HG02642 (cell line): Measurements from ENCODE around the gene CAMSAP1.
A peak's percentile ranks its signal among the peaks of the same experiment; 100 is the strongest.
"Not testable (repeated sequence)": the region's sequence is repeated elsewhere in the genome, so short reads cannot be mapped to it uniquely, and the experiment has no call there.

Experiments
- ATAC-seq: cut with Tn5 transposase; IDR thresholded peaks from one replicate; pipeline ENCODE4 v1.9.1; 2021; ENCODE audit warnings: mild to moderate bottlenecking; ENCODE audit not compliant: unreplicated experiment, poor library complexity

CAMSAP1 gene

GRCh38 chr9:135901826-135902225, 5.5 kb downstream of the CAMSAP1 start:
- no peak for ATAC-seq

- no peak for ATAC-seq
Measured at GRCh38 chr9:135901031-135901758, 6.2 kb downstream of the CAMSAP1 start.

GRCh38 chr9:135898634-135899407, 8.5 kb downstream of the CAMSAP1 start:
- no peak for ATAC-seq

DNA sequence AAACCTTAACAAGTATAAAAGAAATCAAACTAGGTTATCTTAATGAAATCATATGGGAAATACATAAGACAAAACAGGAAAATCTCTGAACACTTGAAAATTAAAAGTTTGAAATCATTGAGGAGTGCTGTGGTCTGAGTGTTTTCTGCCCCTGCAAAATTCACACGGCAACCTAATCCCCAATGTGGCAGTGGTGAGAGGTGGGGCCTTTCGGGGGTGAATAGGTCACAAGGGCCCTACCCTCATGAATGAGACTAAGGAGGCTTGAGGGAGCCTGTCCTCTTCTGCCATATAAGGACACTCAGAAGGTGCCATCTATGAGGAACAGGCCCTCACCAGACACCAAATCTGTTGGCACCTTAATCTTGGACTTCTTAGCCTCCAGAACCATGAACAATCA, 10.7 kb downstream of the CAMSAP1 start:
- no peak for ATAC-seq

DNA sequence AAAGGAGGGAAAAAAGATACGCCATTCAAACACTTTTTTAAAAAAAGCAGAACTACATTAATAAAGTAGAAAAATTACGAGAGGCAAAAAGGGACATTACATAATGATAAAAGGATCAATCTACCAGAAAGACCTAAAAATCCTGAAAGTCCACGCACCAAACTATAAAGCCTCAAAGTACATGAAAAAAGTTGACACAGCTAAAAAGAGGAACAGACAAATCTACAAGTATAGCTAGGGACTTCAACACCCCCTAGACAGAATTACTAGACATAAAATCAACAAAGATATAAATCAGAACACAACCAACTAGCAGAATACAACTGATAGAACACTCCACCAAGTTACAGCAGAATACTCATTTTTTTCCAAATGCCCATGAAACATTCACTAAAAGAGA, 11.1 kb downstream of the CAMSAP1 start:
- ATAC-seq = no peak

DNA sequence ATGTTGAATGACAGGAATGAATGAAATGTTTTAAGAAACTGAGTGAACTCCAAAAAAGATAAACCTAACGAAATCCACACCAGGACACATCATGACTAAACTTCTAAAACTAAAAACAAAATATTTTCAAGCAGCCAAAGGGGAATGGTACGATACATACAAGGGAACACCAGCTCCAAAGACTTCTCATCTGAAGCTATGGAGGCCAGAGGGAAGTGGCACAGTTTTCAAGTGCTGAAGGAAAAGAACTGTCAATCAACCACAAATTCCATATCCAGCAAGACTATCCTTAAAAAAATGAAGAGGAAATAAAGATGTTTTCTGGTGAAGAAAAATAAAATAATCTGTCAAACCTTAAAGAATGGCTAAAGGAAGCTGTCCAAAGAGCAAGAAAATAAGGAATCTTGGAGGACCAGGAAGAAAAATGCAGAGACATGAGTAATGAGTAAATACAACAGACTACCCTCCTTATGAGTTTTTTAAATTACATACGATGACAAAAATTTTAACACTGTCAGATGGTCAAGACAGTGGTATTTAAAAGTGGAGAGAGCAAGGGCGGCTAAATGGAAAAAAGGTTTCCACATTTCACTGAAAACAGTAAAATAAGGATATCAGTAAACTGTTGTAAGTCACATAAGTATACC, 12.0 kb downstream of the CAMSAP1 start:
- ATAC-seq = no peak

DNA sequence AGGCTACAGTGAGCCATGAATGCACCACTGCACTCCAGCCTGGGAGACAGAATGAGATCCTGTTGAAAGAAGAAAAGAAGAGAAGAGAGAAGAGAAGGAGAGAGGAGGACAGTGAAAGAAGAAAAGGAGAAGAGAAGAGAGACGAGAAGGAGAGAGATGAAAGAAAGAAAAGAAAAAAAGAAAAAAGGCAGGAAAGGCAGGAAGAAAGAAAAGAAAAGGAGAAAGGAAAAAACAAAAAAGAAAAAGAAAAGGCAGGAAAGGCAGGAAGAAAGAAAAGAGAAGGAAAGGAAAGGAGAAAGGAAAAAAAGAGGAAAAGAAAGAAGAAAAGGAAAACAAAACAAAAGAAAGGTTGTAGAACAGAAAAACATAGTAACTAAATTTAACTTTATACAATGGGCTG, 14.2 kb downstream of the CAMSAP1 start:
- no peak for ATAC-seq

- ATAC-seq = not testable (repeated sequence)
Measured at GRCh38 chr9:135892327-135892726, 15.0 kb downstream of the CAMSAP1 start.

DNA sequence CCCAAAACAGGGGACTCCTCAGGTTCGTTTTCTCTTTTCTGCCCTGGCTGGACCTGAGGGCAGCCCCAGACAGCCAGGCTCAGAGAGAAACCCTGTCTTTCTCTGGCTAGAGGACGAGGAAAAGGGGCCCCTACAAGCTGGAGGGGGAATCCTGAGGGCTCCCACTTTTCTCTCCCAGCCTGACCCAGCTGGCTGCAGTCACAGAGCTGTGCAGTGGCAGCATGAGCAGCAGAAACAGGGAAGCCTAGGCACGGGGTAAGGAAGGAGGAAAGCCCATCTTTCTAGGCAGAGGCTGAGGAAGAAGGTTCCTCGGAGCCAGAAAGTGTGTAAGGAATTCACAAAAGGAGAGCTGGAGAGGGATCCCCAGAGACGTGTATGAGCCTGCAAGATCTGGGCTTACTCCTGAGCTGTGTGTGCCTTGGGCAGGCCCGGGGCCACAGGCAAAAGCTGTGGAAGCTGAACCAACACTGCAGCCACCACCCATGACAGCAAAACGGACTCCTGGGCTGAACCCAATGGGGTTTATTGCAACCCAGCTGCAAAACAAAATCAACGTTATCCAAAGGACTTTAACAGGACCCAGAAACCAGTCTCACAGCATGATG, 16.2 kb downstream of the CAMSAP1 start:
- ATAC-seq = no peak

DNA sequence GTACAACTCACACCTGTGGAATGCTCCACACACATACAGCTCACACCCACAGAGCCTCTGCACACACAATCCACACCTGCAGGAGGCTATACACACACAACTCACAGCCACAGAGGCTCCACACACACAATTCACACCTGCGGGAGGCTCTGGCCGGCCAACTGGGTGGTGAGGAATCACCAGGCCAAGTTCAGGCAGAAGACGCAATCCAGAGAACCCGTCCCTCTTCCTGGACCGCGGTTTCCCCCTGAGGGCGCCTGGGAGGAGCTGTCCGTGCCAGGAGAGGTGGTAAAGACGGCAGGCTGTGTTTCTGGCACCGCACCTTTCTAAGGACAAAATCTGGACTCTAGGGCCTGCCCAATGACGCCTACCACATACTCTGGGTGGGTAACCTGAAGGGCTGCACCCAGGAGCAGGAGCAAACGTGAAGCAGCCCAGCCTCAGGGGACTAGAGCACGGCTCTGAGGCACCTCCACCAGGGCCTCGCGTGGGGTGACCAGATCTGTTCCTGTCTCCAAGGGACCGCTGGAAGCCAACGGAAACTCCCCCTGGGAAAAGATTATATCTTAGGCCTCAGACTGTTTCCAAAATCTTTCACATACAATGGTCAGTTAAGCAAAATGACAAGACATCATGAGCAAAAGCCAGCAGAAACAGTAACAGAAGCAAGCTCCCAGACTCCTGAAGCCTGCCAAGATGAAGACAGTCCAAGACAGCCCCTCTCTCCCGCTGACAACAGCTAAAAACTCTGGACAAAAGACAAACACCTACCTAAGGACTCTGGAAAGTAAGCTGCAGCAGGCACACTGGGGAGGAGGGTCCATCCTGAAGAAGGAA, 16.9 kb downstream of the CAMSAP1 start:
- no peak for ATAC-seq

DNA sequence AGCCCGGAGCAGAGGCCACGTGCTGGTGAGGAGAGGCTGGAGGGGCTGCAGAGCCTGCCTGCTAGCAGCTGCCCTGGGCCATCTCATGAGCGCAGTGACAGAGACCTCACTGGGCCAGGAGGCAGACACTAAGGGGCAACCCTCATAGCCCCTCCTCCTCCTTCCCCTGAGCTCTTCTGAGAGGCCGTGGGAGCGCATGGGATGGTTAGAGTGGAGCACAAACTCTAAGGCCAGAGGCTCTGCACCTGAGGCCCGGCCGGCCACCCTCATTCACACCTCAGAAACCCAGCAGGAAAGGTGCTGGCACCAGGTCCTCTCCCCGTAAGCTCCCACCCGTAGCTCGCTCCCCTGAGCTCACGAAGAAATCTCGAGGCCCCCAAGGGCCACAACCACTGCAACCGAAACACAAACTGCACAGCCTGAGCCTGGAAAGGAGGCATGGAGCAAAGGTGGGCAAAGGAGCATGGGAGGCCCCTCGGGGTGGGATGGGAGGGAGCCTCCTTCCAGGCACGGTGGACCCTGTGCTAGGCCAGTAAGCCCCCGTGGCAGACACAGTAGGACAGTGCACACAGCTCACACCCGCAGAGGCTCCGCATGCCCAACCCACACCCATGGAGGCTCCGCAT, 17.7 kb downstream of the CAMSAP1 start:
- no peak for ATAC-seq

- no peak for ATAC-seq
Measured at GRCh38 chr9:135888766-135889394, 18.5 kb downstream of the CAMSAP1 start.

GRCh38 chr9:135888126-135888765, 19.1 kb downstream of the CAMSAP1 start:
- no peak for ATAC-seq

DNA sequence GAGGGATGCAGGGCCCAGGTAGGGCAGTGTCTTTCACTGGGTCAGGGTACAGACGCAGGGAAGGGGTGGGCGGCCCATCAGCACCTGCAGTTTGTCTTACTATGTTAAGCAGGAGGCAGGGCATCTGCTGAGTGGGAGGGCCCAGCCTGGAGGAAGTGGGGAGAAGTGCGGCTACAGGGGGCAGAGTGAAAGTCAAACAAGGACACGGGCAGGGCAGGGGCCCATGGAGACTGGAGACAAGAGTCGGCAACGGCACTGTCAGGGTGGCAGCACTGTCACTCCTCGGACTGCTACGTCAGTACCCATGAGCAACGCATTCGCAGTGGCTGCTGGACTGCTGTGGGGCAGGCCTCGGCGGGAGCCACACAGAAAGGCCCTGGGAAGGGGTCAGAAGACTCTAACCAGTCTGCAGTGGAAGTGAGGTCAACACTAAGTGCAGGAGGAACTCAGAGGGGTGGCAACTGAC, 19.7 kb downstream of the CAMSAP1 start:
- peak; percentile 76 for ATAC-seq

GRCh38 chr9:135887021-135887507, 20.3 kb downstream of the CAMSAP1 start:
- no peak for ATAC-seq

DNA sequence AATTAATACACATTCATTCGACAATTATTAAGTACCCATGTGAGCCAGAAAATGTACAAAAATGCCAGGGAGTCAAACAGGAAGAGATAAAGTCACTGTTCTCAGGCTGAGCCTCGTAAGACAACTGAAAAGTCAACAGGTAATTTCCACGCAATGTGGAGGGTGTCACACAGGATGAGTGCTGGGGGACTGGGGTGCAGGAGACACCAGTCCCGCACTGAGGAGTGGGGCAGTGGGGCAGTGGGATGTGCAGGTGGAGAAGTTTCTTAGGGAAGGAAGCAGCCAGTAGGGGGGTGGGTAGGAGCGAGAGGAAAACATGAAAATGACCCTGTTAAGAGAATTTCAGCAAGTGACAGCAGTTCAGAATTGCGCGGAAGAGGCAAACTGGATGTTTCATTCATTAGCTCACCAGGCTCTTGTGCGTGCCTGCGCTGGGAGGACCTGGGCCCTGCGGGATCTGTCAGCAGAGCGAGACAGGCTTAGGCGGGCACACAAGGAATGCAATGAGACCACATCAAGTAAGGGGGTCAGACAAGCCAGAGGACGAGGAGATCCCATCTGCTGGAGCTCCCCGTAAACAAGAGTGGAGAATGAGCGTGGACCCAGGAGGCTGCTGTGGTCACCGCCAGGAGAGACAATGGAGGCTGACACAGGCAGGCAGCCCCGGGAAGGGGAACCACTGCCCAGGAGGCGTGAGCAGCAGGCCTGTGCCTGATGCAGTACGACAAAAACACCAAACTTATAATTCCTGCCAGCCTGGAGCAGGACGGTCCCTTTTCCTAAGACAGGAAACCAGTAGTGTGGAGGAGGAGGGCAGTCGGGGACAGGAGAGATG, 21.0 kb downstream of the CAMSAP1 start:
- no peak for ATAC-seq

DNA sequence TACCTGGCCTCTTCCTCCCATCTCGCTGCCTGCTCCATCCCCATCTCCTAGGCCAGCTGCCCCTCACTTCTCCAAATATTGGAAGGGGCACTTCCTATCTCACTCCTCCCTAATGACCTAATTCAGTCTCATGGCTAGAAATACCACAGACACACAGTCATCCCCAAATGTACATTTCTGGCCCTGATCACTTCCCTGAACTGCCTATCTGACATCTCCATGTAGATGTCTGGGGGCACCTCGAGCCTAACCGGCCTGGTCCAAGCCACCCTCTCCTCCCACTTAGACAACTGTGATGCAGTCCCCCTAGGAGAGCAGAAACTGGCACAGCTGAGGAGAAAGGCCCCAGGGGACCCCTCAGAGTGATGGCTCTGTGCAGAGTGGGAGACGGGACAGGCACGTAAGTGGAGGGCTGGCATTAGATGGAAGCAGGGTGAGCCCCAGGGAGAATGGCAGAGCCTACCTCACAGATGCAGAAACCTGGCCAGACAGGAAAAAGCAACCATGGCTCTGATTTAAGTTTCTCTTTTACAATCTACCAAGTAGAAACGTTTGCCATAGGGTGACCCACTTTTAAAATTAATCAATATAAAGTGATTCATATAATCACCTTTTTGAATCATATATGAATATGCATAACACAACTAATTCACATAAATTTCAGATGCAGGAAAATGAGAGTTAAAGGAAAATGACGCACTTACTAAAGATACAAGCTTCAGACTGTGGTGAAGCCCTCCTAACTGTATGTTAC, 22.1 kb downstream of the CAMSAP1 start:
- no peak for ATAC-seq
